ENCODE data around the gene IQCH. TPM values are rescaled to one million over a fixed set of nuclear protein-coding genes. Genes with fewer than 3 reads are reported as not detected.

Gene IQCH
- total RNA-seq, 1 donor from 2014 or later: 2.0 TPM

DNA sequence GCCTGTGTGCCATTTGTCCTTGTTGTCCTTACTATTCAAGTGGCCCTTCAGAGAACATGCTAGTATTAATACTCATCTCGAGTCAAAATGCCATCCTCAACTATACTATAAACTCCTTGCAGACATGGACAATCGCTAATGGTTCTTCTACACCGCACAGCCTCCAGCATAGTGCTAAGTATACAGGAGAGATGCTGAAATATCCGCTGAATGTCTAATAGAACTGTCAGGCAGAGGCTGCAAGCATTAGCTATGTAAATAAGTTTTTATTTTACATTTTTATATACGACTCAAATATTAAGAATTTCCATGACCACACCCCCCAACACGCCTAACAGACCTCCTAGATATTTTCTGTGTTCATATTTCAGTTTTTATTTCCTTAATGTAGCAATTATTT lies 39.5 kb upstream of the IQCH start:
- peaks cover 5% of the 10 kb centered on the region for H3K4me1 Mint-ChIP-seq (ENCODE audit: unreplicated experiment)
- H3K4me3 Mint-ChIP-seq: no peak overlapping the region
- no peaks in the 10 kb centered on the region for H3K9me3 Mint-ChIP-seq
- H3K36me3 Mint-ChIP-seq: peaks cover 21% of the 10 kb centered on the region
- TF ChIP-seq, protein P1, sequence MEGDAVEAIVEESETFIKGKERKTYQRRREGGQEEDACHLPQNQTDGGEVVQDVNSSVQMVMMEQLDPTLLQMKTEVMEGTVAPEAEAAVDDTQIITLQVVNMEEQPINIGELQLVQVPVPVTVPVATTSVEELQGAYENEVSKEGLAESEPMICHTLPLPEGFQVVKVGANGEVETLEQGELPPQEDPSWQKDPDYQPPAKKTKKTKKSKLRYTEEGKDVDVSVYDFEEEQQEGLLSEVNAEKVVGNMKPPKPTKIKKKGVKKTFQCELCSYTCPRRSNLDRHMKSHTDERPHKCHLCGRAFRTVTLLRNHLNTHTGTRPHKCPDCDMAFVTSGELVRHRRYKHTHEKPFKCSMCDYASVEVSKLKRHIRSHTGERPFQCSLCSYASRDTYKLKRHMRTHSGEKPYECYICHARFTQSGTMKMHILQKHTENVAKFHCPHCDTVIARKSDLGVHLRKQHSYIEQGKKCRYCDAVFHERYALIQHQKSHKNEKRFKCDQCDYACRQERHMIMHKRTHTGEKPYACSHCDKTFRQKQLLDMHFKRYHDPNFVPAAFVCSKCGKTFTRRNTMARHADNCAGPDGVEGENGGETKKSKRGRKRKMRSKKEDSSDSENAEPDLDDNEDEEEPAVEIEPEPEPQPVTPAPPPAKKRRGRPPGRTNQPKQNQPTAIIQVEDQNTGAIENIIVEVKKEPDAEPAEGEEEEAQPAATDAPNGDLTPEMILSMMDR (conservative IDR thresholded peaks at IDR 0.05): no peak
- DNase-seq (ENCODE audit: extremely low spot score, unreplicated experiment): no peak
- H3K27me3 Mint-ChIP-seq: no peaks in the 10 kb centered on the region
- no peak overlapping the region for H3K27ac Mint-ChIP-seq

DNA sequence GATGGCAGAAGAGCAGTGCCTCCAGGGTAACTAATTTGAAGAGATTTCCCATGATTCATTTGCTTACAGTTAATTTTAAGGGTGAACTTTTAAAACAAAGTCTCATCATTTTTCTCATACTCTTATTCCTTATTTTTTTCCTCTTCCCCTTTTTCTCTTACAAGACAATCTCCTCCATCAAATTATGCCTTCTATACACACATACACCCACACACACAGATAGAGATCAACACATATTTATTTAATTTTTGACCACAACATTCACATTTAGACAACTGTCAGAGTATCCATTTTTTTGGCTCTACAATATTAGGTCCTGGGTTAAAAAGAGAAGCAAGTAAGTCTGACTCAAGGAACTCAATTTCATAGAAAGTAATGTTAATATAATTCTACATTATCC lies 37.7 kb upstream of the IQCH start:
- Mint-ChIP-seq H3K9me3 (no peaks in the 10 kb centered on the region), H3K4me1 (ENCODE audit: unreplicated experiment) (peaks cover 5% of the 10 kb centered on the region), H3K4me3 (no peak overlapping the region), H3K27me3 (no peaks in the 10 kb centered on the region), H3K27ac (no peak overlapping the region), H3K36me3 (peaks cover 21% of the 10 kb centered on the region)
- TF ChIP-seq, protein P1 (conservative IDR thresholded peaks at IDR 0.05): no peak
- DNase-seq (ENCODE audit: extremely low spot score, unreplicated experiment): no peak

DNA sequence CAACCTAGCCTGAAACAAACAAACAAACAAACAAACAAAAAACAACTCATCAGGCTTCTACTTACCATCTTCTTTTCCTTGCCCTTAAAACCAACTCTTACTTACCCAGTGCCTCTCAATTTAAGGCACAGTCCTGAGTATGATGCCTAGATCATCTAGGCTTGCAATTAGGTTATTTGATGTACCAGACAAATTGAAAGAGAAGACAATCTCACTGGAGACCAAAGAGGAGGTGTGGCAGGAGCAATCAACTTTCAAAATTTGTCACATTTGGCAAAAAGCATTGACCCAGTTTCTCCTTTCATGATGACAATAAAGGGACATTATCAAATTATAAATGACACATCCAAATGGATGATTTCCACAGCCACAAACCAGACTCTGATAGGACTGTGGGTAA lies 36.2 kb upstream of the IQCH start:
- TF ChIP-seq, protein P1 (conservative IDR thresholded peaks at IDR 0.05): no peak
- Mint-ChIP-seq H3K4me1 (ENCODE audit: unreplicated experiment) (no peaks in the 10 kb centered on the region), H3K36me3 (peaks cover 21% of the 10 kb centered on the region), H3K27me3 (no peaks in the 10 kb centered on the region), H3K27ac (no peak overlapping the region), H3K4me3 (no peak overlapping the region), H3K9me3 (no peaks in the 10 kb centered on the region)
- no peak for DNase-seq (ENCODE audit: extremely low spot score, unreplicated experiment)

DNA sequence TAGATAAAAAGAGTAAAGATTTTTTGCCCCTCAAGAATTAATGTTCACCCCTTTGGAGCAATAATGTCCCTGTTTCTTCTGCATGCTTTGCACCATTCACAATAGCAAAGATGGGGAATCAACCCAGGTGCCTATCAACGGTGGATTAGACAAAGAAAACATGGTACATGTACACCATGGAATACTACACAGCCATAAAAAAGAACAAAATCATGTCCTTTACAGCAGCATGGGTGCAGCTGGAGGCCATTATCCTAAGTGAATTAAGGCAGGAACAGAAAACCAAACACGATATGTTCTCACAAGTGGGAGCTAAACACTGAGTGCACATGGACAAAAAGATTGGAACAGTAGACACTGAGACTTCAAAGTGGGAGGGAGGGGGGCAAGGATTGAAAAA lies 35.3 kb upstream of the IQCH start:
- no peaks in the 10 kb centered on the region for H3K4me1 Mint-ChIP-seq (ENCODE audit: unreplicated experiment)
- TF ChIP-seq, protein P1 (conservative IDR thresholded peaks at IDR 0.05): no peak
- H3K27me3 Mint-ChIP-seq: no peaks in the 10 kb centered on the region
- peaks cover 21% of the 10 kb centered on the region for H3K36me3 Mint-ChIP-seq
- no peak overlapping the region for H3K27ac Mint-ChIP-seq
- H3K4me3 Mint-ChIP-seq: no peak overlapping the region
- no peaks in the 10 kb centered on the region for H3K9me3 Mint-ChIP-seq
- DNase-seq (ENCODE audit: extremely low spot score, unreplicated experiment): no peak

DNA sequence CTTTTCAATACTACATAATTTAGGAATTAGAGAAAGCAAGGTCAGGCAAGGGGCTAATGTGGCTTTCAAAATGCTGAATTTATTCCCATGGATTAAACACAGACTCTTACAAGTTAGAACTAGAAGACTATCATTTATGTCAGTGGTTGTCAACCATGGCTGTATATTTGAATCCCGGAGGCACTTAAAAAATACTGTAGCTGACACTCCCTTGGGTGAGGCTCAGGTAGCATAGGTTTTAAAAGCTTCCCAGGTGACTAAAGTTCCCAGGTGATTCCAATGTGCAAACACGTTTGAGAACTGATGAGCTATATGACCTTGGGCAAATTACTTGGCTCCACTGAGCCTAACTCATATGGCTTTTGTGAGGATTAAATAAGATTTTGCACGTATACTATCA lies 29.7 kb upstream of the IQCH start:
- Mint-ChIP-seq H3K27me3 (no peaks in the 10 kb centered on the region), H3K36me3 (peaks cover 16% of the 10 kb centered on the region), H3K27ac (peak overlapping the region; percentile 84), H3K4me1 (ENCODE audit: unreplicated experiment) (no peaks in the 10 kb centered on the region), H3K4me3 (no peak overlapping the region), H3K9me3 (no peaks in the 10 kb centered on the region)
- TF ChIP-seq, protein P1 (conservative IDR thresholded peaks at IDR 0.05): no peak
- DNase-seq (ENCODE audit: extremely low spot score, unreplicated experiment): no peak

DNA sequence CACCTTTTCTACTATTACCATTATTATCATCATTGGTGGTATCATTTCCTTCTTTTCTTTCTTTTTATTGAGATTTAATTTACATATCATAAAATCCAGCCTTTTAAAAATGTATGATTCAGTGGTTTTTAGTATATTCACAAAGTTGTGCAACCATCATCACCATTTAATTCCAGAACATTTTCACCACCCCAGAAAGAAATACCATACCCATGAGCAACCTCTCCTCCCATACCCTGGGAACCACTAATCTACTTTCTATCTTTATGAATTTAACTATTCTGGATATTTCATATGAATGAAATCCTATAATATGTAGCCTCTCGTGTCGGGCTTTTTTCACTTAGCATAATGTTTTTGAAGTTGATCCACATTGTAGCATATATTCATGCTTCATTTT lies 29.2 kb upstream of the IQCH start:
- Mint-ChIP-seq H3K27ac (peak overlapping the region; percentile 84), H3K36me3 (peaks cover 20% of the 10 kb centered on the region), H3K9me3 (no peaks in the 10 kb centered on the region), H3K4me3 (no peak overlapping the region), H3K27me3 (no peaks in the 10 kb centered on the region), H3K4me1 (ENCODE audit: unreplicated experiment) (no peaks in the 10 kb centered on the region)
- DNase-seq (ENCODE audit: extremely low spot score, unreplicated experiment): no peak
- TF ChIP-seq, protein P1 (conservative IDR thresholded peaks at IDR 0.05): no peak
